Duodenal mucosa (tissue), 2 donors: Measurements from ENCODE around the gene STX16.

ENCODE experiments used
- H3K27ac ChIP-seq: one replicate; pipeline ENCODE4 v1.7.0; 2013; ENCODE audit warnings: low read depth, low read length
- H3K27me3 ChIP-seq, 2 donors: one replicate each; pipeline ENCODE4 v1.7.0; 2013; ENCODE audit warnings: low read length in 2 of 2, control low read depth in 1 of 2; ENCODE audit not compliant: insufficient read depth in 2 of 2, control insufficient read depth in 1 of 2
- H3K36me3 ChIP-seq, 2 donors: one replicate each; pipeline ENCODE4 v1.7.0; 2013; ENCODE audit warnings: low read length in 2 of 2, control low read depth in 1 of 2; ENCODE audit not compliant: insufficient read depth in 2 of 2, control insufficient read depth in 1 of 2
- H3K4me1 ChIP-seq, 2 donors: one replicate each; pipeline ENCODE4 v1.7.0; 2013; ENCODE audit warnings: low read length in 2 of 2, control low read depth in 1 of 2; ENCODE audit not compliant: insufficient read depth in 2 of 2, control insufficient read depth in 1 of 2
- H3K4me3 ChIP-seq, 2 donors: one replicate each; pipeline ENCODE4 v1.7.0; 2013; ENCODE audit warnings: low read length in 2 of 2, low read depth in 1 of 2
- H3K9ac ChIP-seq, 2 donors: one replicate each; pipeline ENCODE4 v1.7.0; 2013; ENCODE audit warnings: low read length in 2 of 2, low read depth in 1 of 2
- H3K9me3 ChIP-seq, 2 donors: one replicate each; pipeline ENCODE4 v1.7.0; 2013; ENCODE audit warnings: low read length in 2 of 2, control low read depth in 1 of 2; ENCODE audit not compliant: control insufficient read depth in 1 of 2

The STX16 gene

GRCh38 chr20:58627212-58628072, 23.6 kb upstream of the STX16 start:
- H3K9me3 ChIP-seq: no peaks in the 10 kb centered on the region
- H3K9ac ChIP-seq: no peak overlapping the region
- H3K27ac ChIP-seq: no peak overlapping the region
- H3K27me3 ChIP-seq: peaks cover 0 to 2% of the 10 kb centered on the region in 2 donors
- H3K4me1 ChIP-seq: no peaks in the 10 kb centered on the region
- H3K36me3 ChIP-seq: no peaks in the 10 kb centered on the region
- H3K4me3 ChIP-seq: no peak overlapping the region

GRCh38 chr20:58628491-58629214, 22.4 kb upstream of the STX16 start:
- Histone ChIP-seq H3K27me3 (no peaks in the 10 kb centered on the region), H3K36me3 (no peaks in the 10 kb centered on the region), H3K9ac (no peak overlapping the region), H3K9me3 (no peaks in the 10 kb centered on the region), H3K4me1 (no peaks in the 10 kb centered on the region), H3K27ac (no peak overlapping the region), H3K4me3 (no peak overlapping the region)

DNA sequence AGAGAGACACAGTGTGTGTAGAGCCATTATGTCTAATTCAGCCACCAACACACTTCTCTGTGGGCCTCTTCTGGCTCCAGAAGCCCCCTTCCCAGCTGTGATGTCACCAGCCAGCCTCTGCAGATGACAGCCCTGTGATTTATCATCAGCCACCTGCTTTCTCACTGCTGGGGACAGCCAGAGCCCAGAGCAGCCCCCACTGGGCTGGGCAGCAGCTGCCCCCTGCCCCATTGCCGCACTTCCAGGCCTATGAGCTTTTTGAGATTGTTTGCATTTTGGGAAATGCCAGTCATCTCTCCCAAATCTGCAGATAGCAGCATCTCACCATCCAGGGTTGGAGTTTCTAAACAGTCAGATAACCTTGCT, 21.9 kb upstream of the STX16 start:
- no peaks in the 10 kb centered on the region for H3K27me3 ChIP-seq
- no peaks in the 10 kb centered on the region for H3K36me3 ChIP-seq
- no peak overlapping the region for H3K9ac ChIP-seq
- no peak overlapping the region for H3K27ac ChIP-seq
- H3K4me1 ChIP-seq: no peaks in the 10 kb centered on the region
- no peaks in the 10 kb centered on the region for H3K9me3 ChIP-seq
- no peak overlapping the region for H3K4me3 ChIP-seq

- Histone ChIP-seq H3K9ac (no peak overlapping the region), H3K4me1 (peaks cover 0 to 4% of the 10 kb centered on the region in 2 donors)
Measured at GRCh38 chr20:58630063-58630462, 21.0 kb upstream of the STX16 start.

DNA sequence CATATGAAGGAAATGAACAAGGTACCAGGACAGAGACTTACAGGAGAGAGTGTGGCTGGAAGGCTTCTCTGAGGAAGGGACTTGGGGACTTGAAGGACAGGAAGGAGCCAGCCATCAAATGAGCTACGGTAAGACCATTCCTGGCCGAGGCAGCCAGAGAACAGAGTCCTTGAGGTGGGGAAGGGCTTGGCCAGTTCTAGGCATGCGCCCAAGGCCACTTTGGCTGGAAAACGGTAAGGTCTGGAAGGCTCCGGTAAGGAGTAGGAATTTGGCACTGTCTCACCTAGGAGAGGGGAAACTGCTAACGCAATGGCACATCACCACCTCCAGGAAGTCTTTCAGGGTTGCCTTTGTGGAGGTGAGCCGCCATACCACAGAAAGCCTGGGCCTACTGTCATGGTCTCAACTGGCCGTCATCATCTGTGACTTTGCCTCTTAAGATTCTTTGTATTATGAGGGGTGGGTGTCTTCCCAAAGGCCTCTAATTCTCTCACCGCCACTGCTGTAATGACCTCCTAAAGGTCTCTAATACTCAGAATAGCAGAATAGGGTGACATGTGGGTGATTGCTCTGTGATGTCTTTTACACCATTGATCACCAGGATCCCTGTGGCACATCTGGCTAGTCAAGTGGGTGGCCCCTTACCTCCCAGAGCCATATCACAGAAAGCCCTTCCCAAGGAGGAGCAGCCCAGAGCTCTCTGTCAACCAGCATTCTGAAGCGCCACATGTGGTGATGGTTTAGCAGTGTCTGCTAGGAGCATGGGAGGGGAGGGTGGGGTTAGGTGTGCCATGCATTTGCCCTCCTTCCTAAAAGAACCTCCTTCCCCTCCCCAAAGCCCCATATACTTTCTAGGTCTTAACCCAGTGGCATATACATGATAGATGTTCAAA, 17.7 kb upstream of the STX16 start:
- Histone ChIP-seq H3K27ac (no peak overlapping the region), H3K9ac (no peak overlapping the region), H3K36me3 (no peaks in the 10 kb centered on the region), H3K4me3 (no peak overlapping the region), H3K27me3 (peaks cover 0 to 3% of the 10 kb centered on the region in 2 donors), H3K9me3 (no peaks in the 10 kb centered on the region), H3K4me1 (peaks cover 0 to 4% of the 10 kb centered on the region in 2 donors)

More at GRCh38 chr20:58630063-58630462, 21.0 kb upstream of the STX16 start:
- Histone ChIP-seq H3K27me3 (no peaks in the 10 kb centered on the region), H3K9me3 (no peaks in the 10 kb centered on the region), H3K27ac (no peak overlapping the region), H3K4me3 (no peak overlapping the region), H3K36me3 (no peaks in the 10 kb centered on the region)

- Histone ChIP-seq H3K4me1 (peaks cover 0 to 4% of the 10 kb centered on the region in 2 donors), H3K27ac (no peak overlapping the region), H3K9ac (no peak overlapping the region), H3K36me3 (no peaks in the 10 kb centered on the region), H3K4me3 (no peak overlapping the region), H3K27me3 (peaks cover 0 to 5% of the 10 kb centered on the region in 2 donors), H3K9me3 (no peaks in the 10 kb centered on the region)
Measured at GRCh38 chr20:58634059-58634458, 17.0 kb upstream of the STX16 start.

DNA sequence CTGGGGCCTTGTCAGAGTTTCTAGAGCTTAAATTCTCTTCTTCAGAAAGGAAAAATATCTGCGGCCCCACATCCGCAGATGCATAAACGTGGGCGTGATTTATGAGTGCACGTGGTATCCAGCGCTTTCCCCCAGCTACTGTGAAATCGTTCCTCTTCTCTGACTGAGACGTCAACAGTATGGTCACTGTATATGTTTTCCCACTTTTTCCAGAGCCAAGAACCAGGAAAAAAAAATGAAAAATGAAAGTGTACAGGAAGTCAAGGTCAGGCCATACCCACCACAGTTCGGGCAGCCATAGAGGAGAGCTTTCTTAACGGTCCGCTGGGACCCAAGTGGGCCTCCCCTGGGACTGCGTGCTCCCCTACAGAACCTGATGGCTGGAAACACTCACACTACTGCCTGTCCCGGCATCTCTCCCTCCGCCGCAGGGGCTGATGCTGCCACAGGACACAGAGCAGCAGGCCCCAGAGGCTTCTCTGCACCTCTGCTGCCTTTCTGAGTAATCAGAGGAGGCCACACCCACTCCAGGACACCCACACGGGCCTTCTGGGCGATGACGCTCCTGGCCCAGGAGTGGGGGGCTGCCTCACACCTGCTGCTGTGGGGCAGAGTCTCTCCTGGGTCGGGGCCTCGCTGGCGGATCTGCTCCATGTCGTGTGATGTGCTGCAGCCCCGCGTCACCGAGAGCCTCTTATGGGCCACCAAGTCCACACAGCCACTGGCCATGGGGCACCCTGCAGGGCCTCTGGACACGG, 16.4 kb upstream of the STX16 start:
- H3K27me3 ChIP-seq: peaks cover 1 to 5% of the 10 kb centered on the region in 2 donors
- H3K9ac ChIP-seq: no peak overlapping the region
- H3K4me1 ChIP-seq: peaks cover 0 to 4% of the 10 kb centered on the region in 2 donors
- H3K27ac ChIP-seq: no peak overlapping the region
- no peak overlapping the region for H3K4me3 ChIP-seq
- H3K36me3 ChIP-seq: no peaks in the 10 kb centered on the region
- no peaks in the 10 kb centered on the region for H3K9me3 ChIP-seq

- Histone ChIP-seq H3K27me3 (peaks cover 2 to 5% of the 10 kb centered on the region in 2 donors), H3K4me1 (peaks cover 0 to 4% of the 10 kb centered on the region in 2 donors), H3K4me3 (no peak overlapping the region), H3K9ac (no peak overlapping the region), H3K36me3 (no peaks in the 10 kb centered on the region), H3K27ac (no peak overlapping the region), H3K9me3 (no peaks in the 10 kb centered on the region)
Measured at GRCh38 chr20:58635279-58635665, 15.8 kb upstream of the STX16 start.

- no peaks in the 10 kb centered on the region for H3K36me3 ChIP-seq
- no peak overlapping the region for H3K4me3 ChIP-seq
- peaks cover 0 to 4% of the 10 kb centered on the region in 2 donors for H3K4me1 ChIP-seq
- H3K27ac ChIP-seq: no peak overlapping the region
- no peaks in the 10 kb centered on the region for H3K9me3 ChIP-seq
- peaks cover 2 to 5% of the 10 kb centered on the region in 2 donors for H3K27me3 ChIP-seq
- H3K9ac ChIP-seq: no peak overlapping the region
Measured at GRCh38 chr20:58636396-58636982, 14.6 kb upstream of the STX16 start.
